ENCODE measurements around the gene TNC. TPM values are rescaled to one million over a fixed set of nuclear protein-coding genes. Genes with fewer than 3 reads are reported as not detected.

Gene TNC
- total RNA-seq = 100 to 1,000 TPM in 2 of 4 donors, 10 to 100 TPM in 2; 59.2 to 154 (median 99.3) TPM

DNA sequence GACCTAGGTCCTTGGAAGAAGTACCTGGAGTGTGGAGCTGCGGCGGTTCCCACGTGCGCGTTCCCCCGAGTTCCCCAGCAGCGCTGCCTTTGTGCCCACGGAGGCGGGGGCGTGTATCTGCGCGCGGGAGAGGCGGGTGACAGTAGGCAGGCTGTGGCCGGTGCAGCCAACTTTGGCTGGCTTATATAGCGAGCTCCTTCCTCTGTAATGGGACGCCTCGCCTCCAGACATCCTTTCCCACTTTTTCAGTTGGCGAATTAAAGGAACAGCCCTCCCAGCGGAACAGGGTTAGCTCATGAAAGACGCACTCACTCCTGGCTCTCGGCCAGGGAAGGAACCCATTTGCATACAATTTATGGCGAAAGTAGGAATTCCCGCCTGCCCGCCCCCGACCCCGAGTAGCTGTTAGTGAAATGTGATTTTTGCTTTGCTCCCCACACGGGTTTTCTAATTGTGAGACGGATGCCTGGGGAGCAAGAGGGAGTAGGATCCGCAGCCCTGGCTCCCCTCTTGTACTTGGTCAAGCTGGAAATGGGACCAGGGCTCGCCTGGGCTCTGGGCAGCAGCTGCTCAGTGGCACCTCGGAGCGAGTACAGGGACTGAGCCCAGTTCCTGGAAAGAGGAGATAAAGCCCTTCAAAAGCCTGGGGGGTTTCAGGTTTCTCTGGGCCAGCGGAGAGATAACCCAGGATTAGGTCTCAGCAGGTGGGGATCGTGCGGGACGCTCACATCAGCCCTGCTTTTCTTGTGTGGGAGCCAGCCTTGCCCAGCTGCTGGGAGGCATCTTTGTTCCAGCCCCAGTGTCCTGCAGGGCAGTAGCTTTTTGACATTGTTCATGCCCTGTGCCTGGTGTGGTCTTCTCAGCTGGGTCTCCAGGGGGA is at the start of gene TNC:
TNC (minus strand) TSS at position 159 of the 880 bp plus-strand sequence. CDS start 27,139 bp downstream, outside the sequence.
- Histone ChIP-seq H3K9me3 (no peaks in the 10 kb centered on the region), H3K27me3 (peaks cover 0 to 7% of the 10 kb centered on the region in 2 donors), H3K4me1 (peaks cover 0 to 38% (median 10%) of the 10 kb centered on the region in 4 donors), H3K4me3 (peak within 1 kb of the TSS; percentile 28 to 47 (median 38)), H3K27ac (peak within 1 kb of the TSS in 3 of 4 donors; percentile 59 to 80 (median 77)), H3K36me3 (no peaks in the 10 kb centered on the region)
- TF ChIP-seq EP300 (IDR thresholded peaks at IDR 0.05) = peak in 1 of 2 donors; percentile 44
- TF ChIP-seq, protein P1, sequence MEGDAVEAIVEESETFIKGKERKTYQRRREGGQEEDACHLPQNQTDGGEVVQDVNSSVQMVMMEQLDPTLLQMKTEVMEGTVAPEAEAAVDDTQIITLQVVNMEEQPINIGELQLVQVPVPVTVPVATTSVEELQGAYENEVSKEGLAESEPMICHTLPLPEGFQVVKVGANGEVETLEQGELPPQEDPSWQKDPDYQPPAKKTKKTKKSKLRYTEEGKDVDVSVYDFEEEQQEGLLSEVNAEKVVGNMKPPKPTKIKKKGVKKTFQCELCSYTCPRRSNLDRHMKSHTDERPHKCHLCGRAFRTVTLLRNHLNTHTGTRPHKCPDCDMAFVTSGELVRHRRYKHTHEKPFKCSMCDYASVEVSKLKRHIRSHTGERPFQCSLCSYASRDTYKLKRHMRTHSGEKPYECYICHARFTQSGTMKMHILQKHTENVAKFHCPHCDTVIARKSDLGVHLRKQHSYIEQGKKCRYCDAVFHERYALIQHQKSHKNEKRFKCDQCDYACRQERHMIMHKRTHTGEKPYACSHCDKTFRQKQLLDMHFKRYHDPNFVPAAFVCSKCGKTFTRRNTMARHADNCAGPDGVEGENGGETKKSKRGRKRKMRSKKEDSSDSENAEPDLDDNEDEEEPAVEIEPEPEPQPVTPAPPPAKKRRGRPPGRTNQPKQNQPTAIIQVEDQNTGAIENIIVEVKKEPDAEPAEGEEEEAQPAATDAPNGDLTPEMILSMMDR (IDR thresholded peaks at IDR 0.05) = no peak
- DNase-seq (ENCODE audit: low spot score in 2 of 2) = peak; percentile 37 to 38
- 1% methylated on average over 33 to 37 of the region's 37 CpGs for WGBS, 2 donors

DNA sequence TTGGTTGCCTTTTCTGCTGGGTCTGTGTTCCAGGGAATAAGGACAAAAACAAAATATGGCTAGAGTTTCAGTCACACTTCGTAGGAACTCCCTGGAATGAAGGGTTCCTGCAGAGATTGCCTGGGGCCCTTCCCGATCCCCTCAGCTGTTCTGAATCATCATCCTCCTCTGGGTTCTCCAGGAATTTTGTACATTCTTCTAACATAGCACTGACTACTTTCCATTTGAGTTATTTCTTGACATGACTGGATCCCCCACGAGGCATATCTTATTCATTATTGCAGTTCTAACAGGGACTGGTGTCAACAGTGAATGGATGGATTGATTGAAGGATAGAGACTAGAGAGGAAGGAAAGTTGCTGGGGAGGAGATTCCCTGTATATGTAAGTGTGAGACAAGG is 49.2 kb upstream of the TNC start:
- H3K27me3 ChIP-seq = no peaks in the 10 kb centered on the region
- no peak for DNase-seq (ENCODE audit: low spot score in 2 of 2)
- no peaks in the 10 kb centered on the region for H3K36me3 ChIP-seq
- no peaks in the 10 kb centered on the region for H3K9me3 ChIP-seq
- WGBS, 2 donors = 57 to 67% methylated on average over 3 of the region's 3 CpGs
- no peak overlapping the region for H3K27ac ChIP-seq
- H3K4me3 ChIP-seq = no peak overlapping the region
- TF ChIP-seq EP300 (IDR thresholded peaks at IDR 0.05) (no peak), POLR2A (IDR thresholded peaks at IDR 0.05) (no peak)
- TF ChIP-seq, protein P1 (IDR thresholded peaks at IDR 0.05) = no peak
- peaks cover 0 to 23% (median 2%) of the 10 kb centered on the region in 4 donors for H3K4me1 ChIP-seq

DNA sequence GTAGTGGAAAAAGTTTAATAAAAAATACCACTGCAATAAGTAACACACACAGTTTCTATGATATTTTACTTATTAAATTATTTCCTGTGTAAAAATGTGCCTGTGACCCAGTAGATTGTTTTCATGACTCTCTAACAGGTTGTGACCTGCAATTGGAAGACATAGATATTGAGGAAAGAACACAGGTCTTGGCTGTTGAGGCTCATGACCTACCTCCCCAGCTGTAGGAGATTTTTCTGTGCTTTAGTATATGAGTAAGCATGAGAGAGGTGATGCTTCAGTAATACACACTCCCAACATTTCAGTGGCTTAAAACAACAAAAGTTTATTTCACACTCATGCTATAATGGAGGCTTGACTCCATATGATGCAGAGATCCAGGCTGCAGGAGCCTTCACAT is 47.3 kb upstream of the TNC start:
- Histone ChIP-seq H3K9me3 (no peaks in the 10 kb centered on the region), H3K36me3 (no peaks in the 10 kb centered on the region), H3K4me1 (peaks cover 0 to 15% (median 2%) of the 10 kb centered on the region in 4 donors), H3K4me3 (no peak overlapping the region), H3K27me3 (no peaks in the 10 kb centered on the region), H3K27ac (peak overlapping the region in 2 of 4 donors; percentile 54 to 81)
- DNase-seq (ENCODE audit: low spot score in 2 of 2) = no peak
- TF ChIP-seq, protein P1 (IDR thresholded peaks at IDR 0.05) = no peak
- TF ChIP-seq EP300 (IDR thresholded peaks at IDR 0.05) (no peak), POLR2A (IDR thresholded peaks at IDR 0.05) (no peak)

DNA sequence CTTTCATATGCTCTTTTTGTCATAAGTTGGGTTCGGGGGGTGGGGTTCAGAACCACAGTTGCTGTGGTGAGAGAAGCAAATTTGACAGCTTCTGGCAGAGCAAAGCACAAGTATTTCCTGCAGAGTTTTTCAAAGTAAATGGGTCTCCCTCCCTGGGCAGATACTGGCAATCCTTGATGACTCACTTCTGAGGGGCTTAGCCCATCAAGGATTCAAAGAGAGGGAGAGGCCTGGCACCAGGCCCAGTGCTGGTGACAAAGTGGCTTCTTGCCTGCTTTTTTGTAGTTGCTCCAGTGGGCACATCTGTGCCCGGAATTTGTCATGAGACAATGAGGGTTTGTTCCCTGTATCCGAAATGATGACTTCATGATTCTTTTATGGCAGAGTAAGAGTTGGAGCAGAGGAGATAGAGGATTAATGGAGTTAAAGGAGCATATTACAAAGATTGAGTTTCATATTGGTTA is 46.6 kb upstream of the TNC start:
- Histone ChIP-seq H3K36me3 (no peaks in the 10 kb centered on the region), H3K4me3 (no peak overlapping the region), H3K9me3 (no peaks in the 10 kb centered on the region), H3K4me1 (peaks cover 0 to 15% (median 2%) of the 10 kb centered on the region in 4 donors), H3K27me3 (no peaks in the 10 kb centered on the region), H3K27ac (peak overlapping the region in 2 of 4 donors; percentile 54 to 81)
- no peak for DNase-seq (ENCODE audit: low spot score in 2 of 2)
- TF ChIP-seq POLR2A (IDR thresholded peaks at IDR 0.05) (no peak), EP300 (IDR thresholded peaks at IDR 0.05) (peak in 1 of 2 donors; percentile 52)
- 37 to 50% methylated on average over 3 of the region's 3 CpGs for WGBS, 2 donors

DNA sequence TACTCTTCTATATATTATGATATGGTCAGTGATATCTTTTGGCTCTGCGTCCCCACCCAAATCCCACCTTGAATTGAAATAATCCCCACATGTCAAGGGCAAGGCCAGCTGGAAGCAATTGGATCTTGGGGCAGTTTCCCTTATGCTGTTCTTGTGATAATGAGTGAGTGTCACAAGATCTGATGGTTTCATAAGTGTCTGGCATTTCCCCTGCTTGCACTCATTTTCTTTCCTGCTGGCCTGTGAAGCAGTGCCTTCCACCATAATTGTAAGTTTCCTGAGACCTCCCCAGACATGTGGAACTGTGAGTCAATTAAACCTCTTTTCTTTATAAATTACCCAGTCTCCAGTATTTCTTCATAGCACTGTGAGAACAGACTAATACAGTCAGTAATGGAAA is 45.0 kb upstream of the TNC start:
- WGBS, 2 donors = 94 to 100% methylated on average over 1 of the region's 1 CpG
- H3K36me3 ChIP-seq = no peaks in the 10 kb centered on the region
- H3K9me3 ChIP-seq = no peaks in the 10 kb centered on the region
- DNase-seq (ENCODE audit: low spot score in 2 of 2) = no peak
- no peaks in the 10 kb centered on the region for H3K27me3 ChIP-seq
- H3K27ac ChIP-seq = peak overlapping the region in 1 of 4 donors; percentile 81
- H3K4me3 ChIP-seq = no peak overlapping the region
- TF ChIP-seq, protein P1 (IDR thresholded peaks at IDR 0.05) = no peak
- TF ChIP-seq POLR2A (IDR thresholded peaks at IDR 0.05) (no peak), EP300 (IDR thresholded peaks at IDR 0.05) (no peak)
- peaks cover 0 to 15% (median 2%) of the 10 kb centered on the region in 4 donors for H3K4me1 ChIP-seq
